Islet precursor cell (in vitro differentiated cells): ENCODE results near the gene SSBP3.
"Not testable (repeated sequence)": the region's sequence is repeated elsewhere in the genome, so short reads cannot be mapped to it uniquely, and the experiment has no call there.

Source experiments
- DNase-seq: peaks from one replicate; pipeline ENCODE4 v3.0.0-alpha.2; 2018

SSBP3 gene

DNA sequence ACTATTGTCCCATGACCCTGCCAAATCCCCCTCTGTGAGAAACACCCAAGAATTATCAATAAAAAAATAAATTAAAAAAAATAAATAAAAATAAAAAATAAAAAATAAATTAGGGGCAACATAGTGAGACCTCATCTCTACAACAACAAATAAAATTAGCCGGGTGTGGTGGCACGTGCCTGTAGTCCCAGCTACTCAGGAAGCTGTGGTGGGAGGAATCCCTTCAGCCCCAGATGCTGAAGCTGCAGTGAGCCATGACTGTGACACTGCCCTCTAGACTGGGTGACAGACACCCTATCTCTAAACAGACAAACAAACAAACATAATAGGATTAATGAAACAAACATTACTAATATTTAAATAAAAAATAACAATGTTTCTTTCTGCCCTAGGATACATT is 171.9 kb downstream of the SSBP3 start:
- no peak for DNase-seq

DNA sequence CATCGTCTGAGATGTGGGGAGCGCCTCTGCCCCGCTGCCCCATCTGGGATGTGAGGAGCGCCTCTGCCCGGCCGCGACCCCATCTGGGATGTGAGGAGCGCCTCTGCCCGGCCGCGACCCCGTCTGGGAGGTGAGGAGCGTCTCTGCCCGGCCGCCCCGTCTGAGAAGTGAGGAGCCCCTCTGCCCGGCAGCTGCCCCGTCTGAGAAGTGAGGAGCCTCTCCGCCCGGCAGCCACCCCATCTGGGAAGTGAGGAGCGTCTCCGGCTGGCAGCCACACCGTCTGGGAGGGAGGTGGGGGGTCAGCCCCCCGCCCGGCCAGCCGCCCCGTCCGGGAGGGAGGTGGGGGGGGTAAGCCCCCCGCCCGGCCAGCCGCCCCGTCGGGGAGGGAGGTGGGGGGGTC is 173.0 kb downstream of the SSBP3 start:
- DNase-seq: not testable (repeated sequence)

DNA sequence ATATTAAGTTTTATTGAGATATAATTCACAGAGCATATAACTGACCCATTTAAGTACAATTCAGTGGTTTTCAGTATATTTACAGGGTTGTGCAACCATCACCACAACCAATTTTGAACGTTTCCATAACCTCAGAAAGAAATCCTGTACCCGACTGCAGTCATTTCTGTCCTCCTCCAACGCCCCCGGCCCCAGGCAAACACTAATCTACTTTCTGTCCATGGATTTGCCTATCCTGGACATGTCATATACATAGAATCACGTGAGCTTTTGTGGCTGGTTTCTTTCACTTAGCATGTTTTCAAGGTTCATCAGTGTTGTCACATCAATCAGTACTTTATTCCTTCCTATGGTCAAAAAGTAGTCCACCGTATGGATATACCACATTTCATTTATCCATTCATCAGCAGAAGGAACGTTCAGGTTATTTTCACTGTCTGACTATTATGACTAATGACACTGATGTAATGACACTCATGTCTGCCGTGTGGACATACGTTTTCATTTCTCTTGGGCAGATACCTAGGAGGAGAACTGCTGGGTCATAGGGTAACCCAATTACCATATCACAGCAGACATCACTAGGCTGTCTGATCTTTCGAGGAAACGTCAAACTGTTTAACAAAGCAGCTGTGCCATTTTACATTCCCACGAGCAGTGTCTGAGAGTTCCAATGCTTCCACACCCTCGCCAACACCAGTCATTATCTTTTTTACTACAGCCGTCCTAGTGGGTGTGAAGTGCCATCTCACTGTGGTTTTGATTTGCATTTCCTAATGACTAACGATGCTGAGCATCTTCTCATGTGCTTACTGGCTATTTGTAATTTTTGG is 175.5 kb downstream of the SSBP3 start:
- no peak for DNase-seq

DNA sequence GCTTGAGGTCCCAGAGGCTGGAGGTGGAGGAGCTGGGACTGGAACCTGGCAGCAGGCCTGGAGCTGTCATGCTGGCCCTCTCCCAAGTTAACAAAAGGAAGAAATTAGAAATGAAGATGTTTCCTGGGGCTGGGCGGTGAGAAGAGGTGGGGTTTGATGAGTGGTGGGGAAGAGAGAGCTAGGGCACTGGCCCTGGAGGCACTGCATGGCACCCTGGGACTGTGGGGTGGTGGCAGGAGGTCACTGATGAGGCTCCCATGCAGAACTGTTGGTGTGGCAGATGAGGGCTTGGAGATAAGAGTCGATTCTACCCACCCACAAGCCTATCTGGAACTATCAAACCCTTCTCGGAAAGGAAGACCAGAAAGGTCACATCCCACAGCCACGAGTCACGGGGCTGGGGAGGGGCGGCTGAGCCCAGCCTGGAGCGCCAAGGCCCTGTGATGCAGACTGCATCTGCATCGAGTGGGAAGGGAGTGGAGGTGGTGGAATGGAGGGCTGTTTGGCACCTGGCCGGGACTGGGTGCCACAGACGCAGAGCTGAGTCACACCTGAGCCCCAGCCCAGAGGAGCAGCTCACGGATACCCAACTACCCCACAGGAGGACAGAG is 176.8 kb downstream of the SSBP3 start:
- peak; percentile 96 for DNase-seq

DNA sequence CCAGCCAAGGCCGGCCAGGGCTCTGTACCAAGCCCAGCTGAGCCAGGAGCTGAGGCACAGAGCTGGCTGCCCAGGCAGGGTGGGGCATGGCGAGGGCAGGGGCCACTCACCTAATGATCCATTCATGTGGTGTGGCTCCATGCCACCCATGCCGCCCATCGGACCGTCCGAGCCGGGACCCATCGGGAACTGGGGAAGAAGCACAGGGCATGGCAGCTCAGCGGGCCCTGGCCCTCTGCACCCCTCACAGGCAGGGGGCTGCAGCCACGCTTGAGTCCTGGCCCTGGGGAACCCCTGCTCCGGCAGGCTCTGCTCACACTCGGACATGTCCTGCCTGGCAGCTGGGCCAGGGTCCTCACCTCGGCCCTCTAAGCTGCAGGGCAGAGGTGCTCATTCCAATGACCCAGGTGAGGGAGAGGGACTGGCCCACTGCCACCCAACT is 177.5 kb downstream of the SSBP3 start:
- DNase-seq: no peak

DNA sequence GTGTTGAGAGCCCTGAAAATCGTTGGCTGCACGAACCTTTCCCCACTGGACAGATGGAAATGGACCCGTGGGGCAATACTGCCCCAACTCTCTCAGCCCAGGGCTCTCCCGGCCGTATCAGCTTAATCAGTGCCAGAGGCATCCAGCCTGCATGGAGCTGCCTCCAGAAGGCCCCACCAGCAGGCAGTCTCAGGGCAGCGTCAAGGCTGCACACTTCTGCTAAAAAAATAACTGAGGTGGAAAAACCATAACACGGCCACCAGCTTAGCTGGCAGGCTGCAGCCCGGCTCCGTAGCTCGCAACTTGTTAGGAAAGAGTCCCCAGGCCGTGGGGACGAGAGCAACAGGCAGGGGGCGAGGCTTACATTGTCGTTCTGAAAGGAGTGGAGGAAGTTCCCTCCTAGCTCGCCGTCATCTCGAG is 178.3 kb downstream of the SSBP3 start:
- no peak for DNase-seq

DNA sequence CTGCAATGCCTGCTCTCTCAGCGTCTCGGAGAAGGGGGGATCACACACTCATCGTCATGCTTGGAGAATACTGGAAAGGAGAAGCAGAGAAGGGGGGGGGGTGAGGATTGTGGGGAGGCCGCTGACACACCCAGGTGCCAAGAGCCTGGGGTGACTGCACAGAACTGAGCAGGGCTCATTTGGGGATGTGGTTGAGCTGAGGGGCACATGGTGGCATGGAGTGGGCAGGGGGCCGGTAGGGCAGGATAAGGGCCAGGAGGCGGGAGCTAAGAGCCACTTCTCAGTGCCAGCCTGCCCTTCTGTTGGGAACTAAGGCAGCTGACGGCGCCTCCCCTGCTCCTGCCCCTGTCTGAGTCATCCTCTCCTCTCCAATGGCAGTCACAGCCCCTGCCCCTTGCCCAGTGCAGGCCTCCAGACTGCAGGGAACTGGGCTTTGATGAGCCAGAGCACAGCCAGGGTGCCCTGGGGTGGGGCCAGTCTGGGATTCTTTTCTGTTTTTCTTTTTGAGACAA is 179.0 kb downstream of the SSBP3 start:
- DNase-seq: peak; percentile 93

DNA sequence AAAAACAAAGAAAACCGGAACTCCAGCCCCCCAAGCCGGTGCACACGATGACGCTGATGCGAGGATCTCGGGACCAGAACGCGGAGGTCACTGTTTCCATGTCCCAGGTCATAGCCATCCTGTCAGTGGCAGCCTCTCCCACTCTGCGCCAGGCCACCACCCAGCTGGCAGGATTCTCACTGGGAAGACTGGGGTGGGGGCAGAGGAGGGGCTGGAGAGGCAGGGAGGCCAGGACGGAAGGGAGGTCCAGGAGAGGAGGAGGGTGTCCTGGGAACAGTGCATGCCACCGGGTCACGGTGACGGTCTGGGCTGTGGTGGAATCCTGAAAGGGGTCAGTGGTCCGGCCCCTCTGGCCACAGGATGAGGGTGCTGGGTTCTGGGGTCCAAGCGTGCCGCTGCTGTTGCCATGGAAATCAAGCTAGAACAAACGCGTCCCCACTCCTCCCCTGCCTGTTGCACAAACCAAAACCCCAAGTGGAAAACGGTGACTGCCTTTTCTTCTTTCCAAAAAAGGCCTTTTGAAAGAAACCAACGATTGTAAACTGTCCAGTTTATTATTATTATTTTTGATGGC is 180.1 kb downstream of the SSBP3 start:
- DNase-seq: no peak

DNA sequence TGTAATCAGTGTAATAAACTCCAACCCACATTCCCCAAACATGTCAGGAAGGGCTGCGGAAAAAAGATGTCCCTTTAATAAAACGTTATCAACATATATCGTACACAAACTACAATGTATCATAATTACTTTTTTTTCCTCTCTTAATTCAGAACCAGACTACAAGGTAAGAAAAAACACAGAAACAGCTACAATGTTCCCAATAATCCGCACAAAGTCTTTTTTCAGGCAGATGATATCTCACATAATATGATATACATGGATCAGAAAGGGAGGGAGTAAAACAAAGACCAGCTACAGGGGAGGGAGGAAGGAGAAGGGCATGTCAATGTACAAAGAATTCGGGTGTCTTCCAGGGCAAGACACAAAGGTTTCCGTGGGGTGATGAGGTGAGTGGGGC is 180.8 kb downstream of the SSBP3 start:
- no peak for DNase-seq

DNA sequence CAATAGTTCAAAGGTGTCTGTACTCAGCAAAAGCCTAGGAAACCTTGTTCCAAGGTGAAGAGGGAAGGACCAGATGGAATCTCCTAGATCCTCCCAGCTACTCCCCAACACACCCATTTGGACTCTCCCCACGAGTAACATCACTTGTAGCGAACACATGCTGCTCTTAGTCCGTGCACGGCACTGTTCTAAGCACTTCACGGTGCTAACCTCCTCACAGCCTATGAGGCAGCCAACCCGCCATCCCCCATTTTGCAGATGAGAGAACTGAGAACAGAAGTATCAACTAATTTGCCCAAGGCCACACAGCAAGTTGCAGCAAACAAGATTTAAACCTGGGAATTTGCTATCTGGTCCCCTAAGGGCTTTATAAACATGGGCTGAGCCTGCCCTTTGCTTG is 182.0 kb downstream of the SSBP3 start:
- no peak for DNase-seq

DNA sequence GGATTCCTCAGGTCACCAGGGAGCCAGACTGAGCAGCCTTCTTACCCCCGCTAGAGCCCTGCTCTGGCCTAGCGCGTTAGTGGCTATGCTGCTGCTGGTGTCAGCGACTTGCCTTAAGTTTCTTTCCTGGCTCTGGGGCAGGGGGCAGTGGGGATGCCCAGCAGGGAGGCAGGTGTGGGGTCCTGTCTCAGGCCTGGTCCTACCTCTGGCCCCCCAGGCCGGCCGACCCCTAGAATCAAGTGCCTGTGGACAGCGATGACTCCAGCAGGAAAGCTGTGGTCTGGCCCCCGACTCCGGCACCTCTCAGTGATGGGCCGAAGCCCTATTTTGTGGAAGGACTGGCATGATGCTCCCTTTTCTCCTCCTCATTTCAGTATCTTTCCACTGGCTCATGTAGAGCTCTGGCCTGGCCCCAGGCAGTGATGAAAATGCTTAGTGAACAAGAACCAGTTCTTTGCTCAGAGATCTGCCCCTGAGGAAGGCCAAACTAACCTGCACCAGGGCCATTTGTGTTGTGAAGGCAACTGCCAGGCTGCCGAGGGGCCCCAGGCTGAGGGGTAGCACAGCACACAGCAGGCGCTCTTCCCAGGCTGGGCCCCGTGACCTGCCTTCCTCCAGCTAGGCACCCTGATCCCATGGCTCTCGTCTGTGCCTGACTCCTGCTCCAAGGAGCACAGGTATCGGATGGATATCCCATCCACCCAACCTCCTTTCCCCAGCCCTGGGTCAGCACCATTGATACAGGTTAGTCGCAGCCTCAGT is 182.6 kb downstream of the SSBP3 start:
- DNase-seq: peak; percentile 55

DNA sequence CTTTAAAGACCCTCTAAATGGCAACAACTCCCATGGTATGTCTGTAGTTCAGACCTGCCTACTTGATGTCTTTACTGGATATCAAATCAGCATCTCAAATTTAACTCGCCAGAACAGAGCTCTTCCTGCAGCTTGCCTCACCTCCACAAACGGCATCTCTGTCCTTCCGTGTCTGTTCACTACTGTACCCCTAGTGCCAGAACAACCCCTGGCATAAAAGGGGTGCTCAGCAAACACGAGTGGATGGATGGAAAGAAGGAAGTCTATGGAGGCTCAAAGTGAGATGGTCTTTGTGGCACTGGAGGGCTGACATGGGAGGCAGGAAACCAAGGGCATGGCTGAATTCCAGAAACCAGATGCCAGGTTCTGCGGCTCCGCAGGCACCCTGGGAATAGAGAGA is 183.5 kb downstream of the SSBP3 start:
- DNase-seq: no peak

DNA sequence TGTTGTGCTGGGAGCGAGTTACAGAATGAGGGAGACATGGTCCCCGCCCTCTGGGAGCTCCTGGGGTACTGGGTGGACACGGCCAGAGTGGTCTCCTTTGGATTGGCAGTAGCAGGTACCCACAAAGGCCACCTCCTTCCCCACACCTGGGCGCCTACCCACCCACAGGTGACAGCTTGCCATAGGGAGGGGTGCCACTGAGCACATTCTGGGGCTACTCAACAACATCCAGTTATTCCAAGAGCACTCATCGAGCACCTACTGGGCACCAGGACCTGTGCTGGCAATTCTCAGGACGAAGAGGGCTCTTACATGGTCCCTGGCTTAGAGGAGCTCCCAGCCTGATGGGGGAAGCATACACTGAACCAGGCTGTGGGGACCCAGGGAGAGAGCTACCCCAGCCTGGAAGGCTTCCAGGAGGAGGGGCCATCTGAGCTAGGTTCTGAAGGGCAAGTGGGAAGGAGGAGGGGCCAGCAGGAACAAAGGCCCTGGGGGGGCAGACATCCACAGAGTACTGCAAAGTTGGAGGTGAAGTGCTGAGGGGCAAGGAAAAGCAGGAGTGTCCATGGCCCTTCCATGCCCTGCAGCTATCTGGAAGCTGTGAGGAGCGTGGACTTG is 184.2 kb downstream of the SSBP3 start:
- no peak for DNase-seq

DNA sequence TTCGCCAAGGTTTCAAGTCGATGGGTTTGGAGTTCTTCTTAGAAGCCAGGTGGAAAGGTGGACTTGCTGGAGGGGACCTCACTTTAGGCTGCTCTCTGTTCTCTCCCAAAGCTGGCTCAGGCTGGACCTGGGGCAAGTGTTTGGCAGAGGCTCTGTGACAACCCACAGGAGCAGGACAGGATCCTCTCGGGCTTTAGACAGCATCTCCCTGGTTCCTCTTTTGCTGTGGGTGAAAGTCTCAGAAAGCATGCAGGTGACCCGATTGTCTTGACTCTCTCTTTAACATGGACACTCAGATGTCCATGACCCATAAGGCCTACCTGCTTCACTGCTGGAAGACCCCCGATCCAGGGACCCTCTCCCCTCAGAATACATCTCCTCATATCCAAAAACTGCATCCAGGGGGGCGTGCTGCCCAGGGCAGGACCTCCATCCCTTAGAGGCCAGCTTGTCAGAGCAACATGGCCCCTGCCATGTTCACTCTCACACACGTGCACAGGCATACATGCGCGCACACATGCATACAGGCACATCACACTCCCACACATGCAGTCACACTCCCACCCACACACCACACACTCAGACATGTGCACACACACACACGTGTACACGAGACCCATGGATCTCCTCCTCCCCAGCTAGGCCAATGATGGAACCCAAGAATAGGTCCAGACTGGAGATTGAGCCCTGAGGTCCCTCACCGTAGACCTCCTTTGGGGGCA is 184.9 kb downstream of the SSBP3 start:
- no peak for DNase-seq

DNA sequence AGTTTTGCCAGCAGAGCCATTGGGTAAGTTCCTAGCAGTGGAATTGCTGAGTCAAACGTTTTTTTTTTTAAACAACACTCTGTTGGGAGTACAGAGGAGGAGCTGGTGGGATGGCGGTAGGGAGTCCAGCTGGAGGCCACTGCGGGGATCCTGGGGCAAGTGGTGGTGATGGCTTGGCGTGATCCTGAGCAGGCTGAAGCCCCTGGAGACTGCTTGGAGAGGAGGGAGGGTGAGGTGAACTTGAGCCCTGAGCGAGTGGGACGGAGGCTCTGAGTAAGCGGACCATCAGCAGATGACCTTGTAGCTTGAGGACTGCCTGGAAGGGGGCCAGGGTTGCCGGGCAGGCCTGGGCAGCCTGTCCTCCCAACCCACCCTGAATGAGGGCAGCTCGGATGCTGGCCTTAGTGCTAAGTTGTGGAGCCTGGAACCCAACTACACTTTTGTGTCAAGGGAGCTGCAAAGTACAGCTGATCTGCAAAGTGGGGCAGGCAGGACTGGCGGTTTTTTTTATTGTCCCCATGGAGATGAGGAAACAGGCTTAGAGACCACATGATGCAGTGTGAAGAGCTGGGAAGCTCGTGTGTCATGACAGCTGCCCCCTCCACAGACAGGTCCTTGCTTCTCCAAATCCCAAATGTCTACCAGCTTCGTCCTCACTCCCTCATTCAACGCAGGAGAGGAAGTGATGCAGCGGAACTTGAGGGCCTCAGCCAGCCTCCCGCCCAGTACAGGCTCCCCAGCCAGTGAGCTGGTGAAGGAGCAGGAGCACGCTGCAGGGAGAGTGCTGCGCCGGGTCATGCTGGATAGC is 186.0 kb downstream of the SSBP3 start:
- DNase-seq: peak; percentile 52

DNA sequence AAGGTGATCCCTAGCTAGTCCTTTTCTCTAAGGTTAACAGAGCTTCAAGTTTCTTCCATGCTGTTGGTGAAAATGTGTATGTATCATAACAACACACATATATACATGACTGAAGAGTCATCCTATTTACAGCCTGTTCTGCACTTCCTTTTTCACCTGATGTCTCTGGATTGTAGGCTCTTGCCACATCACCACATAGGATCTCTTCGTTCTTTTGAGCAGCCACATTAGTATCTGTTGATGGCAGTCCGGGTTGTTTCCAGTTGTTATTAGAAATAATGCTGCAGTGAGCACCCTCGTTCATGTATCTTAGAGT is 186.5 kb downstream of the SSBP3 start:
- no peak for DNase-seq

DNA sequence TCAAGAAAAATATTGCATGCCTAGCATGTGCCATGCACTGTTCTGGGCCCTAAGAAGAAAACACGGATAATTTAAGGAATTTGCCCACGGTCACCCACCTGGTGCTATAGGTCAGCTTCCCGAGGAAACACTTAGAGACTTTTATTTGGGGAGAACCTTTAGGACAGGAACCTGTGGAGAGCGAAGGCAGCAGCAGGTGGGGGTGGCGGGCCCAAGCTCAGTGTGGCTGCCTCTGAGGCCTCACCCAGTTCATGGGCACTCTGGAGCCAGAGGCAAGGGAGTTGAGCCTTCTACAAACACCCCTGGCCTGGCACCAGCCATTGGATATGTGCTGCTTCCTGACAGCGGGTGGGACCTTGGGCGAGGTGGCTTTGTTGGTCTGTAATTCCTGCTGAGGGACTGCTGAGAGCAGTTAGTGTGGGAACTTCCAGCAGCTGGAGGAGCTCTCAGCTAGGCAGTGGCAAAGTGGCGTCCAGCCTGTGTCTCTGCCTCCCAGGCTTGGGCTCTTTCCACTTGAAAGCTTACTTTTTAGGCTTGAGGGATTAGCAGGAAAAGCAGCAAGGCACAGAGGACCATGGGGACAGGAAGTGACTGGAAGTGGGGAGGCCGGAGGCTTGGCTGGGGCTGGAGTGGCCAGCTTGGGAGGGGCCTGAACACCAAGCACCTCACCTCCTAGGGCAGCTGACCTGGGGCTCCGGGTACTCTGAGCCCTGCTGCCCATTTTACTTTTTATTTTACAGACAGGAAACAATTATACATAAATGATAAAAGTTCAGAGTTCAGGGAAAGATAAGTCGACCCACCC is 187.1 kb downstream of the SSBP3 start:
- no peak for DNase-seq

DNA sequence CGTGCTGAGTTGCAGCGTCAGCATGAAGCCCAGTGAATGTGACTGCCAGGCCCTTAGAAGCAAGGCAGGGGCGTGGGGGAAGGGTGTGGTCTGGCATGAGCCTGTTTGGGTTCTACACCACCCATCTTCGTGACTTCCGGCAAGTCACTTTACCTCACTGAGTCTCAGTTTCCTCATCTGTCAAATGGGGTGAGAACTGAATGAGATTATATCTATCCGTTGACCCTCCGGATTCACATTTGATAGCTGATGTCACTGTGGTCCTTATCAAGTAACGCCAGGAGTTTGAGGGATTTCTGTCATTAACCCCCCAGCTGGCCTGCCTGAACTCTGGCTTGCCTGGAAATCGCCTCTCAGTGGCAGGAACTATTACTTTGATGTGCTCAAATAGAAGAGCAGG is 190.7 kb downstream of the SSBP3 start:
- DNase-seq: no peak

DNA sequence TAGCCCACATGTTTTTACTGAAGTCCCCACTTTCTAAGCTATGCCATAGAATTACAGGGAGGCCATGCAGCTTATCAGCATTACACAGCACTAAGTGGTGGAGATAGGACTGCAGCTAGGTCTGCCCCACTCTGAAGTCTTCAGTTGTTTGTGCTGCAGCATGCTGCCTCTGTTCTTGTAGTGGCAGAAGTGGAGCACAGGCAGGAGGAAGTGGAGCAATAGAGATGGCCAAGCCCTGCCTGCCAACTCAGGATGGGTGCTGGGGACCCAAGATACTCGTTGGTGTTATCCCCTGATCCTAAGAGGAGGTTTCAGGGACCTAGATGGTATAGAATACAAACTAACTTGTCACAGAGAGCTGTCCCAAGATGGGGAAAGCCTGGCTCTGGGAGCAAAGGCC is 193.3 kb downstream of the SSBP3 start:
- DNase-seq: no peak

DNA sequence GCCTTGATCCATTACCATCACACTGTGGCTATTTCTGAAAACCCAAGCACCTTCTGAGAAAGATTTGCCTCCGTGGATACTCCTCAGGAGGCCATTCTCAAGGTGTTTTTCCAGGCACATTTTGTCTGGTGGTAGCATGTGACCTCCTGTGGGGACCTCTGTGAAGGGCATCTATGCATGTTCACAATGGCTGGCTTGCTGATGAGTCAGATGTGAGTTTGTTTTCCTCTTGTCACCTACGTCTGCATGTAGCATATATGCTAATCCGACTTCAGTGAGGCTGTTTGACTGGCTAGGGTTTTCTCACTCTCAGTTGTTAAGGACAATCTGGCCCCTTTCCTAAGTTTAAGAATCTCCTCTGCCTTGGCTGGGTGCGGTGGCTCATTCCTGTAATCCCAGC is 198.3 kb downstream of the SSBP3 start:
- not testable (repeated sequence) for DNase-seq

DNA sequence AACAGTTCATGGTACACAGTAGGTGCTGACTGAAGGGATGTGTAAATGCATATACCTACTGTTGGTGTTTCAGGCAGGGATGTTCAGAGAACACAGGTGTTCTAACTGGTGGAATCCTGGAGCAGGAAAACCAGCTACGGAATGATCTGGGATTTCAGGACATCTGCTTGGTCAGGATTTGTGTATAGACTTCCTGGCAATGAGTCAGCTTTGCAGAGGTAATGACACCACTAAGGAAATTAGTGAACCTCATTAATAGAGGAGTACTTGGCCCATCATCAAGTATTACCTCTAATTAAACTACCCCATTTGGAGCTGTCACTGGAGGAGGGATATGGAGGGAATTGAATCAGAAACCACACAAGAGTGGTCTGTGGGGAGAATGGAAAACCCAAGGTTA is 198.9 kb downstream of the SSBP3 start:
- DNase-seq: no peak
